ENCODE measurements around the gene FN3K.
"Not testable (repeated sequence)": the region's sequence is repeated elsewhere in the genome, so short reads cannot be mapped to it uniquely, and the experiment has no call there.

Gene FN3K

DNA sequence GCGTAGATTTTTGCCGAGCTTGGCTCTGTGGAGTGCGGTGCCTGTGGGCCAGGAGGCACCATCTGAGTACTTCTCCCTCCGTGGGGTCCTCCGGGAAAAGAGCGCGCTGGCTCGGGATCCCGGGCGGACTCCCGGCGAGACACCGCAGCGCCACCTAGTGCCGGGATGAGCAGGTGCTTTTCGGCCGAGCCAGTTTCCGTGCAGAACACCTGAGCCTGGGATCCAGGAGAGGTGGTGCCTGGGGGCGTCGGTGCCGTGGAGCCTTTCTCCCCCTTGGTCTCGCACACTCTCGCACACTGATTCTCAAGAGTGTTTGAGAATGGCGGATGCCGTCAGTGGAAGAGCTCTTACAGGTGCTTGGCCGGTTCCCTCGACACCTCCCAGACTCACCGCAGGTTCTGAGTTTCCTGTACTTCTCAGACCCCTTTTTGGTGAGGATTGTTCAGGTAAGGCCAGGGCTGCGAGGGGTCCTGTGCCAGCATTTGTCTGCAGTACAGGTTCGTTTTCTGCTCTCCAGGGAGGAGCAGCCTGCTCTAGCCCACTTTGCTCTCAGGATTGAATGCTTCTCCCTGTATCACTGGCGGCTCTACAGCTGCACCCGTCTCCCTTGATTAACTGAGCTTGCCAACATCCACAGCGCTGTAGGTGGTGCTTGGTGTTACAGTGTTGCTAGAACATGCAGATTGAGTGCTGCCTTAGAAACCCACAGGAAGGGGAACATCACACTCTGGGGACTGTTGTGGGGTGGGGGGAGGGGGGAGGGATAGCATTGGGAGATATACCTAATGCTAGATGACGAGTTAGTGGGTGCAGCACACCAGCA, 39.8 kb downstream of the FN3K start:
- no peak for DNase-seq

DNA sequence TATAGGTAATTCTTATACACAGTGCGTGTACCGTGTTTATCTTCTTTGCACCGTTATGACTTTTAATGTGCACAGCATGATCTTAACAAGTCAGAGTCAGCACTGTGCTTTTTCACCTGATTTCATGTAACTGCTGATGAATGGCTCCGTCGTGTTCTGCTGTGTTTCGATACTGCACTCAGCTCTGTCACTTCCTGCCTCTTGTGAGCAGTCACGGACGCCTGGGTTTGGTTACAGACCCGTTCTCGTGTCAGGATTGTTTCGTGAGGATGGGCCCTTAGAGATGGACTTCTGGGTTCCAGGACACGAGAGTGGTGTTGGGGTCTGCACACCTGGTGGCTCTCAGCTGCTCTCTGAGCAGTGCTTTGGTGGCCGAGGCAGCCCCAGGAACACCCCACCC, 41.0 kb downstream of the FN3K start:
- DNase-seq = no peak

DNA sequence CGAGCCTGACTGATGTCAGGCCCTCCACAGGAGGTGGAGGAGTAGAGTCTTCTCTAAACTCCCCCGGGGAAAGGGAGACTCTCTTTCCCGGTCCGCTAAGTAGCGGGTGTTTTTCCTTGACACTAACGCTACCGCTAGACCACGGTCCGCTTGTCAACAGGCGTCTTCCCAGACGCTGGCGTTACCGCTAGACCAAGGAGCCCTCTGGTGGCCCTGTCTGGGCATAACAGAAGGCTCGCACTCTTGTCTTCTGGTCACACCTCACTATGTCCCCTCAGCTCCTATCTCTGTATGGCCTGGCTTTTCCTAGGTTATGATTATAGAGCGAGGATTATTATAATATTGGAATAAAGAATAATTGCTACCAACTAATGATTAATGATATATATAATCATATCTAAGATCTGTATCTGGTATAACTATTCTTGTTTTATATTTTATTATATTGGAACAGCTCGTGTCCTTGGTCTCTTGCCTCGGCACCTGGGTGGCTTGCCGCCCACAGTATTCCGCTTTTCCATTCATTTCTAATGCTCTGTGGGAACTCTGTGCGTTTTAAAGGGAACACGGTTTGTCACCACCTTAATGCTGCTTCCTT, 42.5 kb downstream of the FN3K start:
- not testable (repeated sequence) for DNase-seq

DNA sequence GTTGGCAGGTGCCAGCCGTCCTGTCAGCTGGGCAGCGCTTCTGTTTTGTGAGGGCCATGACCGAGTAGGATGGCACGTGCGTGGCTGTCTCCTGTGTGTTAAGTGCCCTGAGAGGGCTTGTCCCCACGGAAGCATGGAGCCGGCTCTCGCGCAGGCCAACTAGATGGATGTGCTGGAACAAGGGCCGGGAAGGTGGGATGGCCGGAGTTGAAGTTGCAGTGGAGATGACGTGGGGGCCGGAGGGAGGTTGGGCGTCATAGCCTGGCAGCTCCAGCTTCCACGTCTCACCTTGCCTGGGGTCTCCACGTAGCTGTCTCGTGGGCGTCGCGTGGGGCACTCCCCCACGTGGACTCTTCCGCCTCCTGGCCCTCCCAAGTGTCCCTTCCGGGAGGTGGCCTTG, 44.1 kb downstream of the FN3K start:
- DNase-seq = no peak

DNA sequence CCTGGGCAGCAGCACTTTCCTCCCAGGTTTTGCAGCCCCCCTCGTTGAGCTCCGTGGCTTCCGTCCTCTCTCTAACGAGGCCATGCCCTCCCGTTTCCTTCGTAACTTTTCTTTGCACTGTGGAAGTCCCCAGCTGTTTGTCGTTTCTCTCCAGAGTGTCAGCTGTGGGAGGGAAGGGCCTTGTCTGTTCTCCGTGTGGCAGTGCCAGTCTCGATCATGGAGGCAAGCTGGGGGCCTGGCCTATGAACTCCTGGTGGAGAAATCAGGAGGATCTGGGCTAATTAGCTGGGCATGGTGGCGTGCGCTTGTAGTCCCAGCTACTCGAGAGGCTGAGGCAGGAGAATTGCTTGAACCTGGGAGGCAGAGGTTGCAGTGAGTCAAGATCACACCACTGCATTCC, 44.8 kb downstream of the FN3K start:
- no peak for DNase-seq

DNA sequence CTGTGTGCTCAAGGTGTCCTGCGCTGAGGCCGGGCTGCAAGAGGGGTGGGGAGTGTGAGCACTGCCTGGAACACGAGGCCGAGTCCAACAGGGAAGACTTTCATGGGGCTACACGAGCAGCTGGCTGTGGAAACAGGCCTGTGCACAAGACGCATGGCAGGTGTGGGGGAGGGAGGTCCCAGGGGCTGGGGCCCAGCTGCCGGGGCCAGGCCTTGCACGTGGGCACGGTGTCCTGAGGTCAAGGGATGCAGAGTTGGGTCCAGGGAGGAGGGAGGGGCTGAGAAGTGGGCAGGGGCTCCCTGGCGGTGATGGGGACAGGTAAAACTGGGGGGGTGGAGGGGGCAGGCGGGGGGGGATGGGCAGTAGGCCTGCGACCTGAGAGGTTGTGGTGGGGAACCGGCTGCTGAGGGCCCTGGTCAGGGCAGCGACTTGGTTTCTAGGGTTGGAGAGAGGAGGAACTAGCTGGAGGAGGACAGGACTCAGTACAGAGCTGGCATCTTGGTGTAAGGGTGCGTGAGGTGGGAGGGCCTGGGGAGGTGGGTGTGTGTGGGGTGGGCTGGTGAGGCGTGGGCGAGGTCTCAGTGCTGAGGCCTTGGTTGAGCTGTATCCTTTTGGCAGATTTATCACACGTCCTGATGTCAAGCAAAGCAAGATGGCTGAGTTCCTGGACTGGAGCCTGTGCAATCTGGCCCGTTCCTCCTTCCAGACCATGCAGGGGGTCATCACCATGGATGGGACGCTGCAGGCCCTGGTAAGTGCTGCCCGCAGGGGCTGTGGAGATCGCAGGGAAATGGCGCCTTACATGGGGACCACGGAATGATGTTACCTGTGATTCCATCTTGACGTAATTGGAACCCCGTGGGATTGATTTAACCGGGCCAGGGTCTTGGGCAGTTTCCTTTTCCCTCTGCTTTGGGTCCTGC, 45.8 kb downstream of the FN3K start:
- no peak for DNase-seq

DNA sequence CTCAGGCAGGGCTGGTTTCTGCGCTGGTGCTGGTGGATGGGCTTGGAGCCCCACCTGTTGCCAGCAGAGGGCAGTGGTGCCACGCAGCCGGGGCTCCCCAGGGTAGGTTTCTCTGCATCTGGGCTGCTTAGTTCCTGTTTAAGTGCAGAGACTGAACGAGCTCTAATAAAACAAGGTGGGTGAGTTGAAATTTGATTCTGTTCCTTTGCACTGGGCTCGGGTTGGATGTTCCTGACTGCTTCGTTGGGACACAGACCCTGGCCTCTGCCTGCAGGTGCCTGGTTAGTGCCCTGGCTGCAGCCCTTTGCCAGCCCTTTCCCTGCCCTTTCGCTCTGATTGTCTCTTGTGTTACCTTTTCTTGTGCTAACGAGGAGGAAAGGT, 46.5 kb downstream of the FN3K start:
- peak; percentile 47 for DNase-seq

DNA sequence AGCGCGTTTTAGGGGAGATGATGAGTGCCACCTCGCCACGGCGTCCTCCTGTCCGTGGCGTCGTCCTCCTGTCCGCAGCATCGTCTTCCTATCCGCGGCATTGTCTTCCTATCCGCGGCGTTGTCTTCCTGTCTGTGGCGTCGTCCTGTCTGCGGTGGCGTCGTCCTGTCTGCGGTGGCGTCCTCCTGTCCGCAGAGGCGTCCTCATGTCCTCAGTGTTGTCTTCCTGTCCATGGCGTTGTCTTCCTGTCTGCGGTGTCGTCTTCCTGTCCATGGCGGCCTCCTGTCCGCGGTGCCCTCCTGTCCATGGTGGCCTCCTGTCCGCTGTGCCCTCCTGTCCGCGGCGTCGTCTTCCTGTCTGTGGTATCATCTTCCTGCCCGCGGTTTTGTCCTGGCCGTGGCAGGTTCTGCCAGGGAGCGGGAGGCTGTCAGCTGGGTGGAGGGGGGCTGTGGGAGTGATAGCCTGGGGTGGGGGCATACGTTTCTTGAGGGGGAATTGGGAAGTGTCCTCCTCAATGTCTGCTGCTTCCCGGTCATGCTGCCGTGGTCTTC, 47.3 kb downstream of the FN3K start:
- DNase-seq = no peak

DNA sequence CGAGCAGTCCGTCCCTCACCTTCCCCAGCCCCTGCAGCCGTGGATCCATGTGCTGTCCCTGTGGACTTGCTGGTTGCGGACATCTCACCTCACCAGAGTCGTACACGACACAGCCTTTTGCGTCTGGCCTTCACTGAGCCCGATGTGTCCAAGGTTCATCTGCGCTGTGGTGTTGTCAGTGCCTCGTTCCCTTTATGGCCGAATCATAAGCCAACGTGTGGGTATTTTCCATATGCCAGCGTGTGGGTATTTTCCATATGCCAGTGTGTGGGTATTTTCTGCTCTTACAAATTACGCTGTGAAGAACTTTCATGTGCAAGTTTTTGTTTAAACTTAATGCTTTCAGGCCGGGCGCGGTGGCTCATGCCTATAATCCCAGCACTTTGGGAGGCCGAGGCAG, 48.1 kb downstream of the FN3K start:
- DNase-seq = no peak

DNA sequence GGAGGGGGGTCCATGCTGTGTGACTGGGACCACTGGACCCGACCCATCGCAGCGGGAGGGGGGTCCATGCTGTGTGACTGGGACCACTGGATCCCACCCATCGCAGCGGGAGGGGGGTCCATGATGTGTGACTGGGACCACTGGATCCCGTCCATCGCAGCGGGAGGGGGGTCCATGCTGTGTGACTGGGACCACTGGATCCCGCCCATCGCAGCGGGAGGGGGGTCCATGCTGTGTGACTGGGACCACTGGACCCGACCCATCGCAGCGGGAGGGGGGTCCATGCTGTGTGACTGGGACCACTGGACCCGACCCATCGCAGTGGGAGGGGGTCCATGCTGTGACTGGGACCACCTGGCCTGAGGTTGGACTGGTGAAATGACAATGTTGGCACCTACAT, 50.2 kb downstream of the FN3K start:
- DNase-seq = not testable (repeated sequence)

DNA sequence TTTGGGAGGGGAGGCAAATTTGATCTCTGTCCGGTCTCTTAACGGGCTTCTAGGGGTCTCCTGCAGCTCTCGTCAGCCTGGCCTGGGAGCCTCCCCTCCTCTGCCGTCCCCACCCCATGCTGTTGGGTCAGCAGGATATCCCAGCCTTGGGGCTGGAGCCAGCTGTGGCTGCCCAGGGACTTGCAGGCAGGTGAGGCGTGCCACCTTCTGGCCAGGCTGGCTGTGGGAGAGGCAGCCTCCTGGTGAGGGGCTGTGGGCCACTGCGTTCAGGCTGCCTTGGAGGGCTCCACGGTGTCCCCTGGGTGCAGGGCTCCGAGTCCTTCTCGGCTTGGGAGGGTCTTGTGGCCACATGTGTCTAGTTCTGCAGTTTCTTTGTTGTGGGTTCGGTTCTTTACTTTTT, 51.0 kb downstream of the FN3K start:
- no peak for DNase-seq

DNA sequence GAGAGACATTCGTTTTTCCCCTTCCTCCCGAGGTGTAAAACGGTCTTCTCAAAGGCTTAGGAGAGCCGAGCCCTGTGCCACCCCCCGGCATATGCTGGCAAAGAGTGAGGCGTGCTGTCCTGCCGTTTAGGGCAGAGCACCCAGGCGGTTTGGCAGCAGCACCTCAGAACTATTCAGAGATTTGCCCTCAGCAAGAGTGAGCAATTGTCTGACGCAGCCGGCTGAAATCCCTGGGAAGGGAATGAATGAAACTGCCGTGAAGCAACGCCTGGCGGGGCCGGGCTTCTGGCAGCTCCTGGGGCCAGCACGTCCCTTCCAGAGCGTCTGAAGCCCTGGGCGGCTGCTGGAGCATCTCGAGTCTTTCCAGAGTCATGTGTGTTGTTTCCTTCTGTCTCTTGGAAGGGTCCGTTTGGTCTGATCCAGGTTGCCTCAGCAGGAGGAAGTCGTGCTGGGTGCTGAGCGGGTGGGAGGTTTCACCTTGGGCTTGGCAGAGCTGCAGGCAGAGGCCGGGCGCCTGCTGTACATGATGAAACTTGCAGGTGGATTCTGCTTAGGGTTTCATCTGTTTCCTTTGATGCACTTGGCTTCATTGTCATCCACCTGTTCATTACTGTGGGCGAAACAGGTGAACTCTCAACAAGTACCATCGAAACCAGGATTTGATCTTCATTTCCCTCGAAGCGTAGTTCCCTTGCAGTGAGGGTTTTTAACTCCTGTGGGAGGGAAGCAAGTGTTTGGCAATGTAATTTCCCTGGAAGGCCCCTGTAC, 51.9 kb downstream of the FN3K start:
- no peak for DNase-seq

DNA sequence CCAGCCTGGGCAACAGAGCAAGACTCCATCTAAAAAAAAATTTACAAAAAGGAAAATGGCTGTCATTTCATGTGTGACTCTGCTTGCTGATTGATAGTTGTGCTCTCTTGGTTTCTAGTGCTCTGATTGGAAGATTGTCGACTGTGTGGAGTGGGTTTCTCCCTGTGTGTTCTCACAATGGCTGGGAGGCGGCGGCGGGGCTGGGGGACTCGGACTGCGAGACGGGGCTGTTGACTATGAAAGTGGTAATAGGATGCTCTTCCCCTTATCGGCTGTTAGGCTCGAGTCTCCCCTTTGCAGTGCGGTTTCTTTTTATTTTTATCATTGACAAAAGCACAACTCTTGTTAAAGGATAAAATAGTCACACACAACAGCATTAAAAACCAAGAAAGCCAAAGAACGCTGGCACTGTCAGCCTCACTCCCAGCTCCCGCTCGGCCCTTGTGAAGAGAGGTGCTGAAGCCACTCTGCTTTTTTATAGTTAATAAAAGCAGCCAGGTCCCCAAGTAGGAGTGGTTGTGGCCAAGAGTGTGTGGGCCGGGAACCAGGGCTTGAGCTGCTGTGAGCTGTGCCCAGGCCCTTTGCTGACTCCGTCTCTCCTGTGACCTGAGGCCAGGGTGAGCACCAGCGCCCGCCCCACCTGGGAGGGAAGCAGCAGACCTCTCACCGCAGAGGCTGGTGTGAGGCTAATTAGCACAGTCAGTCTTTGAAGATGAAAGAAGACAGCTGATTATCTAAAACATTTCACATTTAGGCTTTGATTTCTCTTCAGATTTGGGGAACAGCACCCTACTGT, 53.0 kb downstream of the FN3K start:
- no peak for DNase-seq

DNA sequence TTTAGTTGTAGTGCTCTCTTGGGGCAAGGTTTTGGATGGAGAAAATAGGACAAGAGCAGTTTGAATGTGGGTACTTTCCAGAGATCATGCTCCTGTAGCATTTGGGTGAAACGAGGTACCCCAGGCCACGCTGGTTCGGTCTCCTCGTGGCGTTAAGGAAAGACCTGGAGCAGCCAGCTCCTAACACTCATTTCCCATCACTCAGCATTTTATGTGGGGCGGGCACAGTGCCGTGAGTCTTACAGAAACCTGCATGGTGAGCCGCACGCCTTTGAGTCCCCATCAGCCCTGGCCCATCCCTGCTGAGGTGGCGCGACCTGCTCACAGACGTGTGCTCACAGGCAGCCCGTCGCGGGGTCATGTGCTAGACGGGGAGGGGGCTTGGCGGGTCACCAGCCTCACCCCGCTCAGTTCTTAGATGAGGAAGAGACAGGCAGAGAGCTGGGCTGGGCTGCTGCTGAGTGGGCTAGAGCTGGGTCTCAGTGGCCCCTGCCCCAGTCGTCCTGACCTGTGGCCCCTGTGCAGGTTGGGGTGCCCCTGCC, 53.7 kb downstream of the FN3K start:
- no peak for DNase-seq

DNA sequence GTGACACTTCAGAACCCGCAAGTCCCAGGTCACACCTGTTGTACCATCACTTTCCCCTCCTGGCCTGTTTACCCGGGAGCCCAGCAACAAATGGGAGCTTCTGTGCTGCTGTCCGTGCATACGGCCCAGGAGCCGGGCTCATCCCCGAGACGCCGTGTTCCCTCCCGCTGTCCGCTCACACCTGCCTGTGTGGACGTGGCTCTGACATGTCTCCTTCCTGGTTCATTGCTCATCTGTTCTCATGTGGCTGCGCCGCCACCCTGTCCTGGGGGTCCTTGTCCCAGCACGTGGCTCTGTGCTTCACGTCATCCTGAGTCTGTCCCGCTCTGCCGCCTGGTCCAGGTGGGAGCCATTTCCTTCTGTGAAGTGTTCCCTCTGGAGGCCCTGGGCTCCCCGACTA, 54.4 kb downstream of the FN3K start:
- DNase-seq = no peak

DNA sequence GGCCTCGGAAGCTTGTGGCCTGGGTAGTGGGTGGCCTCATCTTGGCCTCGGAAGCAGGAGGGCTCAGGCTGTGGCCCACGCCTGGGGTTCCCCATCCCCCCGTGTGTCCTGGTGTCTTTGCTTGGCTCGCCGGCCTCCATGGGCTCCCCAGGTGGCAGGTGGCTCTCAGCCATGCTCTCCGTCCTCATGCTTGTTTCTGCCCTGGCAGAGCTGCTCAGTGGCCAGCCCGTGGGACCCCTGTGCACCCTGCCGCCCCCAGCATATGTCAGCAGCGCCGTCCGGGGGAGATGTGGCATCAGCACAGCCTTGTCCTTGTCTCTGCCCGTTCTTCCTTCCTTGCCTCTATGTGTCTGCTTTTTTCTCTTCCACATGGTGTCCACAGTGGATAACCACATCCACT, 55.0 kb downstream of the FN3K start:
- DNase-seq = no peak

DNA sequence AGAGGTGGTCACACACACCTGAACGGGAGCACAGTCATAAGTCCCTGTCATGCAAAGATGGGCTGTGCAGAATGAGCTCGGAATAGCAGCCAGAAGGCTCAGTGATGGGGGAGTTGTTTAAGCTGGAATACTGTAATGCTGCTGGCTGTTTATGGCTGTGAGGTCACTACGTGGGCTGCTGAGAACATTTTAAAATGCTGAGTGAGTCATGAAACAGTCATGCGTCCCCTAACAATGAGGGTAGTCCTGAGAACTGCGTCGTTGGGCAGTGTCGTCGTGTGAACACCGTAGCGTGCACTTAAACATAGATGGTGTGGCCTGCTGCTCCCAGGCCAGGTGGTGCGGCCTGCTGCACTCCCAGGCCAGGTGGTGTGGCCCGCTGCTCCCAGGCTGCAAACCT, 56.1 kb downstream of the FN3K start:
- peak; percentile 78 for DNase-seq

DNA sequence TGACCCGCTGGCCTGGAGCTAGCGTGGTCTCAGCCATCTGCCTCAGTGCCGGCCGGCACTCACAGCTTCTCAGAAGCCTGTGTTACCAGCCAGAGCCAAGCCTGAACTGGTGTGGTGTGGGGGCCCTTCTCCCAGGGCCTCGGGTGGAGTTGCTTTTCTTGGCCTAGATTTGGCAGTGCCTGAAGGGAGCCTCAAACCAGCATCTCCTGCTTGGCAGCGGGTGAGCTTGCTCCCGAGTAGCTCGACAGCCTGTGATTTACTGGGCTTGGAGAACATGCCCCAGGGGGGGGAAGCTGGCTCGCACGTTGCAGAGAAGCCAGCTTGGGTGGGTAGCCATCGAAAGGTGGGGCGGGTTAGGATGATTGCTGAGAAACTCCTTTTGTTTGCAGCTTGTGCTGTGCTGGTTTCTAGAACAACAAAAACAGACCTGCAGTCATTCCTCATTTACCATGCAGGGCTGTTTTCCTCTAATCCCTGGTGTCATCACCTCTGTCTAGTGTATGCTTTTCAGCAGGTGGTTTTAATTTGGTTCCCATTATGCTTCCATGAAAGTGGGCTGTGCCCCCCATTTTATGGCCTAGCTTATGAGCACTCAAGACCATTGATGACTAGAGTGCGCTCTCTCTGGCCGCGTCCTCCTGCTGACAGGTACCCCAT, 58.7 kb downstream of the FN3K start:
- DNase-seq = no peak

DNA sequence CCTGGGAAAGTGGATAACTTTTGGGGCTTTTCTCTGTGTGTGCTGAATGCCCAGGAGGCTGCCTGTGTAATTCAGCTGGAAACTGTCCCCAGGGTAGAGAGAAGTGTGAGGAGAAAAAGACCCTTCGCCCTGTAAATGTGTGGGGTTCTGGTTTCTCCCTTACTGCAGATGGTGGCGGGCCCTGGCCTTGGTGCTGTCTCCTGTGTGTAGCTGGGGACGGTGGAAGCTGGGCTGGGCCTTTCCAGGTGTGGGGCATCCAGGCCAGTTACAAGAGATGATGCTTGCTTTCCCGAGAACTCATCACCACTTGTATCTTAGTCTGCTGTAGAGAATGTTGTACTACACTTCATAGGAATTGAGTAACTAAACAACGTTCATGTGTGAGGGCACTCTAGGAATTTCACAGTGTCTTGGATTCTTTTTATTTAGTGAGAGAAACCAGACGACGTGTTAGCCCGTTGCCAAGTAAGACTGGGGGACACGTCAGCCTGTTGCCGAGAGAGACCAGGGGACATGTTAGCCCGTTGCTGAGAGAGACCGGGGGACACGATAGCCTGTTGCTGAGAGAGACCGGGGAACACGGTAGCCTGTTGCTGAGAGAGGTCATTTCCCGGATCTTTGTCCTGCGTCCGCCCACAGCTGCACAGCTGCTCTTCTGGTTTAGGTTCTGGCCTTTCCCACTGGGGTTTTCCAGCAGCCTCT, 59.5 kb downstream of the FN3K start:
- no peak for DNase-seq

DNA sequence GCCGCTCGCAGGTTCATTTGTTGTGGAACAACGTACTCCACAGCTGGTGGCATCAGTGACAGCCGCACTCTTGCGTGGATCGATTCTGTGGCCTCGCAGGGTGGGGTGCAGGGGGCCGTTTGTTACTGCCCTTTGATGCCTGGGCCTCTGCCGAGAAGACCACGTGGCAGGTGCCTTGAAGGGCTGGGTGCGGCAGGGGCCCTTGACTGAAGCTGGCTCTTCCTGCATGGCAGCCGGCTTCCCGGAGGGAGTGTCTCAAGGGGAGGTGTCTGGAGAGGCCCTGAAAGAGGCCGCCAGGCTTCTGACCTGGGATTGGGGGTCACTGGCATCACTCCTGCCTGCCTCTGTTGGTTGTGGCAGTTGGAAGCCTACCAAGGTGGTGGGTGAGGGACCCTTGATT, 60.2 kb downstream of the FN3K start:
- no peak for DNase-seq

All from HCEC 1CT (cell line).